HG03097 (cell line): ENCODE results near the gene CD177.
"Not testable (repeated sequence)": the region's sequence is repeated elsewhere in the genome, so short reads cannot be mapped to it uniquely, and the experiment has no call there.

Source experiments
- ATAC-seq: cut with Tn5 transposase; IDR thresholded peaks from one replicate; pipeline ENCODE4 v1.9.1; 2021; ENCODE audit not compliant: unreplicated experiment, low FRiP score

CD177 gene

GRCh38 chr19:43332058-43332922 lies 21.2 kb upstream of the CD177 start:
- no peak for ATAC-seq

- ATAC-seq = not testable (repeated sequence)
Observed at GRCh38 chr19:43336508-43336907, 17.0 kb upstream of the CD177 start.

- no peak for ATAC-seq
Observed at GRCh38 chr19:43337737-43338136, 15.7 kb upstream of the CD177 start.

- no peak for ATAC-seq
Observed at GRCh38 chr19:43338530-43338929, 15.0 kb upstream of the CD177 start.

- ATAC-seq = not testable (repeated sequence)
Observed at GRCh38 chr19:43339243-43339930, 14.1 kb upstream of the CD177 start.

GRCh38 chr19:43340101-43340500 lies 13.4 kb upstream of the CD177 start:
- ATAC-seq = not testable (repeated sequence)

- ATAC-seq = not testable (repeated sequence)
Observed at GRCh38 chr19:43341098-43341497, 12.4 kb upstream of the CD177 start.

- ATAC-seq = not testable (repeated sequence)
Observed at GRCh38 chr19:43342104-43342503, 11.4 kb upstream of the CD177 start.

GRCh38 chr19:43344347-43344925 lies 9.1 kb upstream of the CD177 start:
- not testable (repeated sequence) for ATAC-seq

- not testable (repeated sequence) for ATAC-seq
Observed at GRCh38 chr19:43349813-43350212, 3.7 kb upstream of the CD177 start.

- no peak for ATAC-seq
Observed at GRCh38 chr19:43351998-43352746, 1.3 kb upstream of the CD177 start.

GRCh38 chr19:43354305-43354627 lies 780 bp downstream of the CD177 start:
- no peak for ATAC-seq

GRCh38 chr19:43356749-43357148 lies 3.3 kb downstream of the CD177 start:
- ATAC-seq = not testable (repeated sequence)

GRCh38 chr19:43362179-43362578 lies 8.7 kb downstream of the CD177 start:
- ATAC-seq = no peak

- ATAC-seq = no peak
Observed at GRCh38 chr19:43362745-43363144, 9.3 kb downstream of the CD177 start.

GRCh38 chr19:43365677-43366076 lies 12.2 kb downstream of the CD177 start:
- not testable (repeated sequence) for ATAC-seq

GRCh38 chr19:43367822-43368221 lies 14.3 kb downstream of the CD177 start:
- ATAC-seq = no peak

- ATAC-seq = not testable (repeated sequence)
Observed at GRCh38 chr19:43368897-43369296, 15.4 kb downstream of the CD177 start.

GRCh38 chr19:43371909-43372308 lies 18.4 kb downstream of the CD177 start:
- ATAC-seq = no peak

GRCh38 chr19:43372462-43372861 lies 19.0 kb downstream of the CD177 start:
- no peak for ATAC-seq

- not testable (repeated sequence) for ATAC-seq
Observed at GRCh38 chr19:43377624-43378023, 24.1 kb downstream of the CD177 start.
